Ishikawa (cell line): ENCODE measurements around the gene SYNJ1.

Experiments
- CEBPB ChIP-seq: IDR thresholded peaks from 2 replicates; pipeline ENCODE4 v1.6.1; 2012
- CREB1 ChIP-seq: IDR thresholded peaks from 2 replicates; pipeline ENCODE4 v1.6.1; 2012; ENCODE audit warnings: low read depth
- EGR1 ChIP-seq: IDR thresholded peaks from 2 replicates; pipeline ENCODE4 v1.6.1; 2012
- EP300 ChIP-seq: IDR thresholded peaks from 2 replicates; pipeline ENCODE4 v1.6.1; 2012; ENCODE audit warnings: borderline replicate concordance
- FOXM1 ChIP-seq: IDR thresholded peaks from 2 replicates; pipeline ENCODE4 v1.6.1; 2012; ENCODE audit warnings: low read depth, borderline replicate concordance
- NFIC ChIP-seq: IDR thresholded peaks from 2 replicates; pipeline ENCODE4 v1.6.1; 2012
- RAD21 ChIP-seq: IDR thresholded peaks from 2 replicates; pipeline ENCODE4 v1.6.1; 2012; ENCODE audit warnings: low read depth
- REST ChIP-seq: IDR thresholded peaks from 2 replicates; pipeline ENCODE4 v1.6.1; 2012; ENCODE audit warnings: low read depth, mild to moderate bottlenecking
- TAF1 ChIP-seq: IDR thresholded peaks from 2 replicates; pipeline ENCODE4 v1.6.1; 2012; ENCODE audit warnings: low read depth, mild to moderate bottlenecking
- TCF12 ChIP-seq: IDR thresholded peaks from 2 replicates; pipeline ENCODE4 v1.6.1; 2012; ENCODE audit warnings: low read depth
- TEAD4 ChIP-seq: IDR thresholded peaks from 2 replicates; pipeline ENCODE4 v1.6.1; 2012
- YY1 ChIP-seq: IDR thresholded peaks from 2 replicates; pipeline ENCODE4 v1.6.1; 2012; ENCODE audit warnings: low read depth
- TF ChIP-seq, protein P1 (sequence below): IDR thresholded peaks from 2 replicates; pipeline ENCODE4 v1.6.1; 2012
- TF ChIP-seq, protein P2 (sequence below): IDR thresholded peaks from 2 replicates; pipeline ENCODE4 v1.6.1; 2012

- TF ChIP-seq RAD21, result no peak
- no peak for TF ChIP-seq CREB1
- TF ChIP-seq NFIC, result no peak
- TF ChIP-seq CEBPB, result no peak
- TF ChIP-seq, protein P1, sequence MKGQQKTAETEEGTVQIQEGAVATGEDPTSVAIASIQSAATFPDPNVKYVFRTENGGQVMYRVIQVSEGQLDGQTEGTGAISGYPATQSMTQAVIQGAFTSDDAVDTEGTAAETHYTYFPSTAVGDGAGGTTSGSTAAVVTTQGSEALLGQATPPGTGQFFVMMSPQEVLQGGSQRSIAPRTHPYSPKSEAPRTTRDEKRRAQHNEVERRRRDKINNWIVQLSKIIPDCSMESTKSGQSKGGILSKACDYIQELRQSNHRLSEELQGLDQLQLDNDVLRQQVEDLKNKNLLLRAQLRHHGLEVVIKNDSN, result no peak
- TF ChIP-seq REST, result no peak
- TF ChIP-seq, protein P2, sequence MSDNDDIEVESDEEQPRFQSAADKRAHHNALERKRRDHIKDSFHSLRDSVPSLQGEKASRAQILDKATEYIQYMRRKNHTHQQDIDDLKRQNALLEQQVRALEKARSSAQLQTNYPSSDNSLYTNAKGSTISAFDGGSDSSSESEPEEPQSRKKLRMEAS, result no peak
- no peak for TF ChIP-seq EP300
- TF ChIP-seq TEAD4, result no peak
- no peak for TF ChIP-seq EGR1
- no peak for TF ChIP-seq YY1
- TF ChIP-seq FOXM1, result no peak
- no peak for TF ChIP-seq TCF12
- TF ChIP-seq TAF1, result no peak
Measured at GRCh38 chr21:32705901-32706300, 21.9 kb downstream of the SYNJ1 start.
